Measurements from ENCODE around the gene FOXN3. TPM values are rescaled to one million over a fixed set of nuclear protein-coding genes. Genes with fewer than 3 reads are reported as not detected.
A peak's percentile ranks its signal among the peaks of the same experiment; 100 is the strongest.

The FOXN3 gene
- total RNA-seq, 2 donors from 2014 or later, result 61.2 to 84.1 TPM

GRCh38 chr14:89123215-89123614, 293.8 kb downstream of the FOXN3 start:
- 93 to 95% methylated on average over 6 to 10 of the region's 10 CpGs for WGBS, 2 experiments (ENCODE audit: insufficient coverage in 1 of 2, insufficient read length in 1 of 2)
- no peak overlapping the region for H3K4me3 ChIP-seq (ENCODE audit: low read length)
- no peak overlapping the region for H3K27ac Mint-ChIP-seq

GRCh38 chr14:89121968-89122620, 294.9 kb downstream of the FOXN3 start:
- H3K4me3 Mint-ChIP-seq, result no peak overlapping the region
- TF ChIP-seq CTCF (conservative IDR thresholded peaks at IDR 0.05), result no peak
- 55 to 56% methylated on average over 2 to 4 of the region's 4 CpGs for WGBS, 2 experiments (ENCODE audit: insufficient coverage in 1 of 2, insufficient read length in 1 of 2)
- Histone ChIP-seq H3K27me3 (ENCODE audit: control insufficient read depth, insufficient read depth, low read length, poor library complexity, severe bottlenecking) (no peaks in the 10 kb centered on the region), H3K9ac (ENCODE audit: extremely low read depth, low read length, poor library complexity, severe bottlenecking) (no peak overlapping the region), H3K4me3 (ENCODE audit: low read length) (no peak overlapping the region), H3K9me3 (ENCODE audit: control insufficient read depth, low read length) (no peaks in the 10 kb centered on the region), H3K36me3 (ENCODE audit: control insufficient read depth, insufficient read depth, low read length) (no peaks in the 10 kb centered on the region), H3K4me1 (ENCODE audit: control insufficient read depth, insufficient read depth, low read length) (no peaks in the 10 kb centered on the region), H3K27ac (ENCODE audit: low read depth, low read length) (peak overlapping the region; percentile 96)
- no peaks in the 10 kb centered on the region for H3K36me3 Mint-ChIP-seq (ENCODE audit: low read depth)
- H3K27ac Mint-ChIP-seq, result no peak overlapping the region
- H3K9me3 Mint-ChIP-seq, result peaks cover 12% of the 10 kb centered on the region
- peaks cover 3% of the 10 kb centered on the region for H3K4me1 Mint-ChIP-seq
- H3K27me3 Mint-ChIP-seq (ENCODE audit: insufficient read depth), result peaks cover 22% of the 10 kb centered on the region
- peak; percentile 79 for DNase-seq

More at GRCh38 chr14:89123215-89123614, 293.8 kb downstream of the FOXN3 start:
- no peak for TF ChIP-seq CTCF (conservative IDR thresholded peaks at IDR 0.05)
- Histone ChIP-seq H3K9ac (ENCODE audit: extremely low read depth, low read length, poor library complexity, severe bottlenecking) (no peak overlapping the region), H3K4me1 (ENCODE audit: control insufficient read depth, insufficient read depth, low read length) (no peaks in the 10 kb centered on the region), H3K36me3 (ENCODE audit: control insufficient read depth, insufficient read depth, low read length) (no peaks in the 10 kb centered on the region), H3K27ac (ENCODE audit: low read depth, low read length) (no peak overlapping the region), H3K9me3 (ENCODE audit: control insufficient read depth, low read length) (no peaks in the 10 kb centered on the region), H3K27me3 (ENCODE audit: control insufficient read depth, insufficient read depth, low read length, poor library complexity, severe bottlenecking) (no peaks in the 10 kb centered on the region)
- H3K9me3 Mint-ChIP-seq, result peaks cover 12% of the 10 kb centered on the region
- DNase-seq, result no peak
- H3K27me3 Mint-ChIP-seq (ENCODE audit: insufficient read depth), result peaks cover 22% of the 10 kb centered on the region
- peaks cover 3% of the 10 kb centered on the region for H3K4me1 Mint-ChIP-seq
- no peaks in the 10 kb centered on the region for H3K36me3 Mint-ChIP-seq (ENCODE audit: low read depth)
- no peak overlapping the region for H3K4me3 Mint-ChIP-seq

GRCh38 chr14:89117012-89117411, 300.0 kb downstream of the FOXN3 start:
- Mint-ChIP-seq H3K9me3 (peaks cover 12% of the 10 kb centered on the region), H3K36me3 (ENCODE audit: low read depth) (no peaks in the 10 kb centered on the region), H3K27me3 (ENCODE audit: insufficient read depth) (peaks cover 23% of the 10 kb centered on the region), H3K27ac (no peak overlapping the region), H3K4me3 (no peak overlapping the region), H3K4me1 (peaks cover 7% of the 10 kb centered on the region)
- Histone ChIP-seq H3K36me3 (ENCODE audit: control insufficient read depth, insufficient read depth, low read length) (no peaks in the 10 kb centered on the region), H3K4me1 (ENCODE audit: control insufficient read depth, insufficient read depth, low read length) (no peaks in the 10 kb centered on the region), H3K9ac (ENCODE audit: extremely low read depth, low read length, poor library complexity, severe bottlenecking) (no peak overlapping the region), H3K27me3 (ENCODE audit: control insufficient read depth, insufficient read depth, low read length, poor library complexity, severe bottlenecking) (no peaks in the 10 kb centered on the region), H3K4me3 (ENCODE audit: low read length) (no peak overlapping the region), H3K27ac (ENCODE audit: low read depth, low read length) (no peak overlapping the region), H3K9me3 (ENCODE audit: control insufficient read depth, low read length) (no peaks in the 10 kb centered on the region)
- no peak for TF ChIP-seq CTCF (conservative IDR thresholded peaks at IDR 0.05)
- 75 to 100% methylated on average over 1 to 5 of the region's 5 CpGs for WGBS, 2 experiments (ENCODE audit: insufficient coverage in 1 of 2, insufficient read length in 1 of 2)
- no peak for DNase-seq
